GM23338 (cell line): Measurements from ENCODE around the gene OTUB2. TPM values are rescaled to one million over a fixed set of nuclear protein-coding genes. Genes with fewer than 3 reads are reported as not detected.

ENCODE experiments used
- CREB1 ChIP-seq: fragments of 250-450 bp; sonication (Bioruptor Pico); IDR thresholded peaks from 2 replicates; pipeline ENCODE4 v1.5.0; 2020; ENCODE audit warnings: low read depth, mild to moderate bottlenecking, moderate library complexity
- EZH2 ChIP-seq: fragments of 200-600 bp; sonication (generic); IDR thresholded peaks from one replicate; pipeline ENCODE4 v1.8.0; 2017; ENCODE audit warnings: antibody characterized with exemption, mild to moderate bottlenecking, low read depth; ENCODE audit not compliant: unreplicated experiment
- EZH2phosphoT487 ChIP-seq: fragments of 200-600 bp; sonication (generic); IDR thresholded peaks from one replicate; pipeline ENCODE4 v1.8.1; 2018; ENCODE audit warnings: antibody characterized with exemption; ENCODE audit not compliant: unreplicated experiment
- NANOG ChIP-seq: IDR thresholded peaks from 2 replicates; pipeline ENCODE4 v1.6.1; 2016; ENCODE audit warnings: antibody characterized with exemption, borderline replicate concordance
- POLR2AphosphoS5 ChIP-seq: IDR thresholded peaks from 2 replicates; pipeline ENCODE4 v1.6.1; 2016; ENCODE audit warnings: antibody characterized with exemption, low read depth
- REST ChIP-seq: IDR thresholded peaks from one replicate; pipeline ENCODE4 v1.6.1; 2018; ENCODE audit warnings: antibody characterized with exemption; ENCODE audit not compliant: unreplicated experiment
- STAT1 ChIP-seq: IDR thresholded peaks from one replicate; pipeline ENCODE4 v1.6.1; 2016; ENCODE audit warnings: antibody characterized with exemption; ENCODE audit not compliant: unreplicated experiment
- ZNF114 ChIP-seq: fragments of 250-450 bp; sonication (Bioruptor Pico); IDR thresholded peaks from 2 replicates; pipeline ENCODE4 v1.5.0; 2020; ENCODE audit warnings: mild to moderate bottlenecking, moderate library complexity
- ZNF331 ChIP-seq: fragments of 250-450 bp; sonication (Bioruptor Pico); IDR thresholded peaks from 2 replicates; pipeline ENCODE4 v1.5.0; 2020; ENCODE audit warnings: low read depth, mild to moderate bottlenecking, moderate library complexity
- polyA plus RNA-seq: library from polyadenylated mRNA; unstranded; fragments of >200 nt; fragmentation: Nextera tagmentation; extraction: Ambion mirVana; gene quantifications from 2 replicates; pipeline ENCODE4 v1.2.1, GENCODE V29; 2016
- total RNA-seq: library from RNA; depleted of rRNA; stranded (reverse); fragments of >200 nt; shearing (Covaris generic); gene quantifications from 2 replicates; pipeline ENCODE4 v1.2.3, GENCODE V29; 2014
- TF ChIP-seq, protein P1 (sequence below): fragments of 250-450 bp; sonication (Bioruptor Pico); IDR thresholded peaks from 2 replicates; pipeline ENCODE4 v1.5.0; 2020; ENCODE audit warnings: mild to moderate bottlenecking, moderate library complexity

Gene OTUB2
- total and polyA plus RNA-seq, 2 experiments from 2014 or later, result 2.1 to 4.1 TPM

- TF ChIP-seq, protein P1, sequence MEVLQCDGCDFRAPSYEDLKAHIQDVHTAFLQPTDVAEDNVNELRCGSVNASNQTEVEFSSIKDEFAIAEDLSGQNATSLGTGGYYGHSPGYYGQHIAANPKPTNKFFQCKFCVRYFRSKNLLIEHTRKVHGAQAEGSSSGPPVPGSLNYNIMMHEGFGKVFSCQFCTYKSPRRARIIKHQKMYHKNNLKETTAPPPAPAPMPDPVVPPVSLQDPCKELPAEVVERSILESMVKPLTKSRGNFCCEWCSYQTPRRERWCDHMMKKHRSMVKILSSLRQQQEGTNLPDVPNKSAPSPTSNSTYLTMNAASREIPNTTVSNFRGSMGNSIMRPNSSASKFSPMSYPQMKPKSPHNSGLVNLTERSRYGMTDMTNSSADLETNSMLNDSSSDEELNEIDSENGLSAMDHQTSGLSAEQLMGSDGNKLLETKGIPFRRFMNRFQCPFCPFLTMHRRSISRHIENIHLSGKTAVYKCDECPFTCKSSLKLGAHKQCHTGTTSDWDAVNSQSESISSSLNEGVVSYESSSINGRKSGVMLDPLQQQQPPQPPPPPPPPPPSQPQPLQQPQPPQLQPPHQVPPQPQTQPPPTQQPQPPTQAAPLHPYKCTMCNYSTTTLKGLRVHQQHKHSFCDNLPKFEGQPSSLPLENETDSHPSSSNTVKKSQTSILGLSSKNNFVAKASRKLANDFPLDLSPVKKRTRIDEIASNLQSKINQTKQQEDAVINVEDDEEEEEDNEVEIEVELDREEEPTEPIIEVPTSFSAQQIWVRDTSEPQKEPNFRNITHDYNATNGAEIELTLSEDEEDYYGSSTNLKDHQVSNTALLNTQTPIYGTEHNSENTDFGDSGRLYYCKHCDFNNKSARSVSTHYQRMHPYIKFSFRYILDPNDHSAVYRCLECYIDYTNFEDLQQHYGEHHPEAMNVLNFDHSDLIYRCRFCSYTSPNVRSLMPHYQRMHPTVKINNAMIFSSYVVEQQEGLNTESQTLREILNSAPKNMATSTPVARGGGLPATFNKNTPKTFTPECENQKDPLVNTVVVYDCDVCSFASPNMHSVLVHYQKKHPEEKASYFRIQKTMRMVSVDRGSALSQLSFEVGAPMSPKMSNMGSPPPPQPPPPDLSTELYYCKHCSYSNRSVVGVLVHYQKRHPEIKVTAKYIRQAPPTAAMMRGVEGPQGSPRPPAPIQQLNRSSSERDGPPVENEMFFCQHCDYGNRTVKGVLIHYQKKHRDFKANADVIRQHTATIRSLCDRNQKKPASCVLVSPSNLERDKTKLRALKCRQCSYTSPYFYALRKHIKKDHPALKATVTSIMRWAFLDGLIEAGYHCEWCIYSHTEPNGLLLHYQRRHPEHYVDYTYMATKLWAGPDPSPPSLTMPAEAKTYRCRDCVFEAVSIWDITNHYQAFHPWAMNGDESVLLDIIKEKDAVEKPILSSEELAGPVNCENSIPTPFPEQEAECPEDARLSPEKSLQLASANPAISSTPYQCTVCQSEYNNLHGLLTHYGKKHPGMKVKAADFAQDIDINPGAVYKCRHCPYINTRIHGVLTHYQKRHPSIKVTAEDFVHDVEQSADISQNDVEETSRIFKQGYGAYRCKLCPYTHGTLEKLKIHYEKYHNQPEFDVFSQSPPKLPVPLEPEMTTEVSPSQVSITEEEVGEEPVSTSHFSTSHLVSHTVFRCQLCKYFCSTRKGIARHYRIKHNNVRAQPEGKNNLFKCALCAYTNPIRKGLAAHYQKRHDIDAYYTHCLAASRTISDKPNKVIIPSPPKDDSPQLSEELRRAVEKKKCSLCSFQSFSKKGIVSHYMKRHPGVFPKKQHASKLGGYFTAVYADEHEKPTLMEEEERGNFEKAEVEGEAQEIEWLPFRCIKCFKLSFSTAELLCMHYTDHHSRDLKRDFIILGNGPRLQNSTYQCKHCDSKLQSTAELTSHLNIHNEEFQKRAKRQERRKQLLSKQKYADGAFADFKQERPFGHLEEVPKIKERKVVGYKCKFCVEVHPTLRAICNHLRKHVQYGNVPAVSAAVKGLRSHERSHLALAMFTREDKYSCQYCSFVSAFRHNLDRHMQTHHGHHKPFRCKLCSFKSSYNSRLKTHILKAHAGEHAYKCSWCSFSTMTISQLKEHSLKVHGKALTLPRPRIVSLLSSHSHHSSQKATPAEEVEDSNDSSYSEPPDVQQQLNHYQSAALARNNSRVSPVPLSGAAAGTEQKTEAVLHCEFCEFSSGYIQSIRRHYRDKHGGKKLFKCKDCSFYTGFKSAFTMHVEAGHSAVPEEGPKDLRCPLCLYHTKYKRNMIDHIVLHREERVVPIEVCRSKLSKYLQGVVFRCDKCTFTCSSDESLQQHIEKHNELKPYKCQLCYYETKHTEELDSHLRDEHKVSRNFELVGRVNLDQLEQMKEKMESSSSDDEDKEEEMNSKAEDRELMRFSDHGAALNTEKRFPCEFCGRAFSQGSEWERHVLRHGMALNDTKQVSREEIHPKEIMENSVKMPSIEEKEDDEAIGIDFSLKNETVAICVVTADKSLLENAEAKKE, result no peak
- TF ChIP-seq ZNF331 (CRISPR knock-in tag) (no peak), ZNF114 (no peak), STAT1 (no peak), POLR2AphosphoS5 (no peak), EZH2 (no peak), CREB1 (CRISPR knock-in tag) (no peak), NANOG (no peak), EZH2phosphoT487 (no peak), REST (no peak)
These were observed 8.7 kb downstream of the OTUB2 start (continued) for GRCh38 chr14:94034886-94035285.
